NCI-H2227 (cell line): ENCODE results near the gene GRAMD2B.
"Not testable (repeated sequence)": the region's sequence is repeated elsewhere in the genome, so short reads cannot be mapped to it uniquely, and the experiment has no call there.

Experiments used
- DNase-seq: peaks from one replicate; lab custom pipeline; 2025; ENCODE audit not compliant: unreplicated experiment; lab: John Stamatoyannopoulos, UW

The GRAMD2B gene

GRCh38 chr5:126508251-126508961, 85.2 kb downstream of the GRAMD2B start:
- no peak for DNase-seq

DNA sequence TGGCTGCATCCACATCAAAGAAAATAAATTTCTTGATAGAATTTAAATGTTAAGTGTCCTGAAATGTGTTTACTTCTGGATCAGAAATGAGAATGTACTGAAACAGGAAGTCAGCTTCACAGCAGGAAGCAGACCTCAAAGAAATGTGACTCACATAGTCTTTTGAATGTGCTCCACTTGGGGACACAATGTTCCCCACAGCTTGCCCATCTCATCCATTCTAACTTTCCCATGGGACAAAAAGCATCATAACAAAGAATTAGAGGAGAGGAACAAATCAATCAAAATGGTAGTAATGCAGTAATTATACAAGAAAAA, 85.7 kb downstream of the GRAMD2B start:
- no peak for DNase-seq

- DNase-seq: no peak
Observed at GRCh38 chr5:126509339-126509738, 86.1 kb downstream of the GRAMD2B start.

DNA sequence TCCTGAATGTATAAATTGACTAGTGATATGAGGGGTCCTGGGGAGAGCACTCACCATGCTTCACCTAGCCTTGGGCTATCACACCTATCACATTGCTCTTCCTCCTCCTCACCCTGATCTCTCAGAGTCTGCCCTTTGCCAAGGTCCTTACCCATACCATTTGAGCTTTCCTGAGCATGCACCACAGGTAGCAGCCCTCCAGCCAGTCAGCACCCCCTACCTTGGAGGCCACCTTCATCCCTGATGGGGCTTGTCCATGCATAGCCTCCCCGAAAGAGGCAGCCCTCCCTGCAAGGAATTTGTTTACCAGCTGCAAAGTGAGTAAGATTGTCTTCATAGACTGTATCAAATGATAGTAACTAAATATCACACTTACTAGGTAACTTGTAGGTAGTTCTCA, 88.8 kb downstream of the GRAMD2B start:
- no peak for DNase-seq

GRCh38 chr5:126512451-126512850, 89.2 kb downstream of the GRAMD2B start:
- no peak for DNase-seq

DNA sequence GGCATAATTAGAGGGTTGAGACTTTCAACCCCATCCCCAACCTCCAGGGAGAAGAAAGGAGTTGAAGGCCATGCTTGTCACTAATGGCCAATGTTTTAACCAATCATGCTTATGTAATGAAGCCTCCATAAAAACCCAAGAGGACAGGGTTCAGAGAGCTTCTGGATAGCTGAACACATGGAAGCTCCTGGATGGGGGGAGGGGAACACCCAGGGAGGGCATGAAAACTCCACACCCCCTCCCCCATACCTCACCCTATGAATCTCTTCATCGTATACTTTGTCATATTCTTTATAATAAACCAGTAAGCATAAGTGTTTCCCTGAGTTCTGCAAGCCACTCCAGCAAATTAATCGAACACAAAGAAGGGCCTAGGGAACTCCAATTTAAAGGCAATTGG, 90.1 kb downstream of the GRAMD2B start:
- no peak for DNase-seq

DNA sequence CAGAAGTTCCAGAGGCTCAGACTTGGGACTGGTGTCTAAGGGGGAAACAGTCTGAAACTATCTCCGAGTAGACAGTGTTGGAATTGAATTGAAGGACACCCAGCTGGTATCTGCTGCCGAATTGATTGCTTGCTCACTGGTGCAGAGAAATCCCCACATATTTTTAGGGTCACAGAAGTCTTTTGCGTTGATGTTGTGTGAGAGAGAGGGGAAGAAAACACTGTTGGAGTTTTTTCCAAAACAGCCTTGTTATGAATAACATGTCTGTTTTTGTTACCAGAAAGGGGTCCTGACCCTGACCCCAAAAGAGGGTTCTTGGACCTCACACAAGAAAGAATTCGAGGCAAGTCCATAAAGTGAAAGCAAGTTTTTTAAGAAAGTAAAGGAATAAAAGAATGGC, 90.5 kb downstream of the GRAMD2B start:
- DNase-seq: no peak

GRCh38 chr5:126514131-126514557, 90.9 kb downstream of the GRAMD2B start:
- DNase-seq: no peak

- DNase-seq: no peak
Observed at GRCh38 chr5:126514558-126515141, 91.4 kb downstream of the GRAMD2B start.

DNA sequence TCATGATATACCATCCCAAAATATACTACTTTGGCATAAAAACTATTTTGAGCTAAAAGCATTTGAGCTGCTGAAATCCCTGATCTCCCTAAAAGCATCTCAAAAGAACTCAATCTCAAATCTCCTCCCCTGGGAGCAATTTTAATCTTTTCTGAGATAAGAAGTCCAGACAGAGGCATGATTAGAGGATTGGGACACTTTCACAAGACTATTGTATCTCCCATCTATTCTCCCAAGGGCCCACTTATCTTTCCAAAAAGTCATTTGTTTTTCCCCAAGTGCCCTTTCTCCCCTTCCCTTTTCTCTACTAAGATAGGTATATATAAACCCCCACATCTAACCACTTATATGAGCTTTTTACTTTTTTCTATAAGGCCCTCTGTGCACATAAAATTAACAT, 92.1 kb downstream of the GRAMD2B start:
- DNase-seq: no peak

- DNase-seq: peak; percentile 54
Observed at GRCh38 chr5:126516133-126516532, 92.9 kb downstream of the GRAMD2B start.

- DNase-seq: no peak
Observed at GRCh38 chr5:126516852-126517251, 93.6 kb downstream of the GRAMD2B start.

GRCh38 chr5:126519223-126519622, 96.0 kb downstream of the GRAMD2B start:
- not testable (repeated sequence) for DNase-seq

- DNase-seq: peak; percentile 2
Observed at GRCh38 chr5:126519637-126520592, 96.7 kb downstream of the GRAMD2B start.

- no peak for DNase-seq
Observed at GRCh38 chr5:126520593-126520953, 97.4 kb downstream of the GRAMD2B start.

DNA sequence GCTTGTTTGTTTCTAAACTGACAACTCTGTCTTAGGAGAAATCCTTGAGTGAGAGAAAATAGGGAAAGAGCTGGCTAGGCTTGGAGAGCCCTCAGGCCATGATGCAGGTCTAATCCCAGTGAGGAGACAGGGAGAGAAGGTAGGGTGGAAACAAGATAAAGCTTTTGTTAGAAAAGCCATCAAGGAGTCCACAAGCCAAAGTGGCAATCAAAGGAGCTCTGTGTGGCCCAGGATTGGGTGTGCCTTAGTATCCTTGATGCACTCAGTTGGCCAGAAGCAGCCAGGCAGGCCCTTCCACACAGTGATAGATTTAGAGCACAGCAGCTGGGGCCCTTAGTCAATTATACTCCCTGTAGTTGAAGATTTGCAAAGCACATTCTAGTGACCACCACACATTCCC, 97.9 kb downstream of the GRAMD2B start:
- DNase-seq: no peak

GRCh38 chr5:126523818-126524510, 100.8 kb downstream of the GRAMD2B start:
- DNase-seq: no peak

DNA sequence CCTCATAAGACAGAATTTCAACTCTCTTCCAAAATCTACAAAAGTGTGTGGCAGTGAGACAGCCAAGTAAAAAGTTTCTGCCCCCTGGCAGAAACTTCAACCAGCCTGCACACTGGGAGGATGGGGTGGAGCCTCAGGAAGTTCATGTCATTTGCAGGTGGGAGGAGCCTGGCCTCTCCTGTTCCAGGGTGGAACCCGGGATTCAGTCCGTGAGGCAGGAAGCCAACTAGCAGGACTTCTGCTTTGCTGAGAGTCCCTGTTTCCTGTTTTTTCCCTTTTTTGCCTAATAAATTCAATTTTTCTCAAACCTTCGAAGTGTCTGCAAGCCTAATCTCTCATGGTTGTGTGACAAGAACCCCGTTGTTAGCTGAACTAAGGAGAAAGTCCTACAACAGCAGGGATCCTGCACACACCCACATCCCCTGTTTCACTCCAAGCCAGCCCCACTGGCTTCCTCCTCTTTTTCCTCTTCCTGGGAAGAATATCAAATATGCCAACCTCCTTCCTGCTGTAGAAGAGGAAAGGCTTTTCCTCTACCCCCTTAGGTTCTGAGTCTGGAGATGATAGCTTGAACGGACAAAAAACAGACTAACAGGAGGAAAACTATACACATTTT, 102.5 kb downstream of the GRAMD2B start:
- no peak for DNase-seq

- no peak for DNase-seq
Observed at GRCh38 chr5:126526493-126526892, 103.3 kb downstream of the GRAMD2B start.

GRCh38 chr5:126527158-126527557, 103.9 kb downstream of the GRAMD2B start:
- DNase-seq: no peak

- no peak for DNase-seq
Observed at GRCh38 chr5:126527892-126528291, 104.7 kb downstream of the GRAMD2B start.
